GM21786 (cell line): ENCODE data around the gene CCDC146.
"Not testable (repeated sequence)": the region's sequence is repeated elsewhere in the genome, so short reads cannot be mapped to it uniquely, and the experiment has no call there.

Experiments
- ATAC-seq: cut with Tn5 transposase; IDR thresholded peaks from one replicate; pipeline ENCODE4 v1.9.1; 2021; ENCODE audit not compliant: unreplicated experiment

Gene CCDC146

GRCh38 chr7:77242554-77242953 lies 120.1 kb downstream of the CCDC146 start:
- ATAC-seq: no peak

- ATAC-seq: no peak
Measured at GRCh38 chr7:77244222-77244934, 122.0 kb downstream of the CCDC146 start.

GRCh38 chr7:77245015-77245755 lies 122.8 kb downstream of the CCDC146 start:
- no peak for ATAC-seq

- no peak for ATAC-seq
Measured at GRCh38 chr7:77246026-77246640, 123.7 kb downstream of the CCDC146 start.

GRCh38 chr7:77247206-77247850 lies 124.9 kb downstream of the CCDC146 start:
- ATAC-seq: peak; percentile 83

- no peak for ATAC-seq
Measured at GRCh38 chr7:77248154-77248553, 125.7 kb downstream of the CCDC146 start.

- ATAC-seq: no peak
Measured at GRCh38 chr7:77252506-77252905, 130.1 kb downstream of the CCDC146 start.

- no peak for ATAC-seq
Measured at GRCh38 chr7:77253151-77253550, 130.7 kb downstream of the CCDC146 start.

- no peak for ATAC-seq
Measured at GRCh38 chr7:77254429-77254828, 132.0 kb downstream of the CCDC146 start.

- ATAC-seq: no peak
Measured at GRCh38 chr7:77254915-77255314, 132.5 kb downstream of the CCDC146 start.

GRCh38 chr7:77258014-77258413 lies 135.6 kb downstream of the CCDC146 start:
- ATAC-seq: no peak

GRCh38 chr7:77258593-77258992 lies 136.2 kb downstream of the CCDC146 start:
- ATAC-seq: no peak

- no peak for ATAC-seq
Measured at GRCh38 chr7:77262316-77262715, 139.9 kb downstream of the CCDC146 start.

GRCh38 chr7:77265666-77266065 lies 143.3 kb downstream of the CCDC146 start:
- no peak for ATAC-seq

- ATAC-seq: peak; percentile 94
Measured at GRCh38 chr7:77266291-77266794, 143.9 kb downstream of the CCDC146 start.

- ATAC-seq: peak; percentile 76
Measured at GRCh38 chr7:77269360-77270093, 147.1 kb downstream of the CCDC146 start.

- no peak for ATAC-seq
Measured at GRCh38 chr7:77270094-77270480, 147.7 kb downstream of the CCDC146 start.

- no peak for ATAC-seq
Measured at GRCh38 chr7:77271766-77272165, 149.4 kb downstream of the CCDC146 start.

- ATAC-seq: not testable (repeated sequence)
Measured at GRCh38 chr7:77275663-77276062, 153.2 kb downstream of the CCDC146 start.

- no peak for ATAC-seq
Measured at GRCh38 chr7:77276120-77276519, 153.7 kb downstream of the CCDC146 start.
